AG04450 (cell line): Measurements from ENCODE around the gene ZNF714. TPM values are rescaled to one million over a fixed set of nuclear protein-coding genes. Genes with fewer than 3 reads are reported as not detected.
A peak's percentile ranks its signal among the peaks of the same experiment; 100 is the strongest.

ENCODE experiments used
- CTCF ChIA-PET: fragments of 300-600, 350-600 bp; formaldehyde crosslinking; extraction: SDS; loops from one replicate; lab custom pipeline; 2022; ENCODE audit warnings: antibody characterized with exemption, inconsistent platforms; lab: Charles Lee
- POLR2A ChIA-PET: fragments of 350-600 bp; formaldehyde crosslinking; extraction: SDS; loops from one replicate; lab custom pipeline; 2021; ENCODE audit warnings: antibody characterized with exemption, inconsistent platforms; lab: Yijun Ruan, JAX
- DNase-seq: peaks from one replicate; pipeline ENCODE4 v3.0.0-alpha.2; 2011; ENCODE audit warnings: low read depth, low spot score
- H3K27ac ChIP-seq: one replicate; pipeline ENCODE4 v1.5.1; 2012; ENCODE audit warnings: low read depth, low read length, control low read depth
- H3K27me3 ChIP-seq: one replicate; pipeline ENCODE4 v1.6.0; 2012; ENCODE audit warnings: low read length; ENCODE audit not compliant: control insufficient read depth, insufficient read depth
- H3K4me3 ChIP-seq: 2 replicates; pipeline ENCODE4 v1.5.1; 2011; ENCODE audit warnings: mild to moderate bottlenecking, low read depth, low read length, control low read depth
- H3K9me3 ChIP-seq: 2 replicates; pipeline ENCODE4 v1.5.1; 2012; ENCODE audit warnings: low read length; ENCODE audit not compliant: control insufficient read depth, insufficient read depth
- polyA plus RNA-seq: library from polyadenylated mRNA; depleted of rRNA; stranded (reverse); fragments of >200 nt; gene quantifications from 2 replicates; pipeline ENCODE4 v1.2.3, GENCODE V29; 2011
- TF ChIP-seq, protein P1 (sequence below): IDR thresholded peaks from 2 replicates; pipeline ENCODE4 v1.5.1; 2011; ENCODE audit warnings: low read depth, low read length, control low read depth, inconsistent platforms

The ZNF714 gene
- polyA plus RNA-seq, 1 experiment, result 9.8 TPM

DNA sequence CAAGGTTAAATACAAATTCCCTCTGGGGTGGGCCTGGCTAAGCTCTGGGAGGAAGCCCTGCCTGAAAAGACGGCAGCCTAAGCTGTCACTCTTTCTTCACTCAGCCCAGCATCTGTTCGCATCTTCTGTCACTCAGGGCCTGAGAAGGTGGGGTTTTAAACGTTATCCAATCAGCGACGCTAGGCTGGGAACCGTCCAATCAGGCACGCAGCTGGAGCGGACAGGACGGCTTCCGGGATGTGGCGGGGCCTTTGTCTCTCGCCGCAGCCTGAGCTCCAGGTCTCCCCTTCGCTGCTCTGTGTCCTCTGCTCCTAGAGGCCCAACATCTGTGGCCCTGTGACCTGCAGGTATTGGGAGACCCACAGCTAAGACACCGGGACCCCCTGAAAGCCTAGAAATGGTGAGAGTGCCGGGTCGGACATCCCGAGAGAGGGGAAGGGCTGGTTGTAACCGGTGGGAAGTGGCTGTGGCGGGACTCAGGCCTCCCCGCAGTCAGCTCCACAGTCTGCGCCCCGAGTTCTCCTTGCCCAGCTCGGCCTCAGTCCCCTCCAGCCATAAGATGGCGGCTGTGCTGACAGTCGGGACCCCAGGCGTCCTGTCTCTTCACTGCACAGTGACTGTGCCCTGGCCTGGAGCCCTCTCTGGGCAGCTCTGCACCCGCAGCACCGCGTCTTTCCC lies 59.9 kb downstream of the ZNF714 start, which contains the start of gene ZNF431:
Gene ZNF431, plus strand, starts transcription at position 254 of the 678 bp plus-strand sequence. Its CDS starts 144 bp downstream, at position 398.
- Histone ChIP-seq H3K4me3 (peak within 1 kb of the TSS; percentile 93), H3K27me3 (no peaks in the 10 kb centered on the region), H3K27ac (peak within 1 kb of the TSS; percentile 81), H3K9me3 (peaks cover 4% of the 10 kb centered on the region; the same call in 1 of the 2 replicates)
- peak; percentile 78 for DNase-seq
- POLR2A ChIA-PET, result interaction anchor here (0.6 to 0.9 kb wide), 6 partner anchors 60 to 1320 kb away, joined by 3 to 11 read pairs (median 4); partner anchors contain the start of genes ZNF430, ZNF506, ZNF714 and ZNF737
- TF ChIP-seq, protein P1, sequence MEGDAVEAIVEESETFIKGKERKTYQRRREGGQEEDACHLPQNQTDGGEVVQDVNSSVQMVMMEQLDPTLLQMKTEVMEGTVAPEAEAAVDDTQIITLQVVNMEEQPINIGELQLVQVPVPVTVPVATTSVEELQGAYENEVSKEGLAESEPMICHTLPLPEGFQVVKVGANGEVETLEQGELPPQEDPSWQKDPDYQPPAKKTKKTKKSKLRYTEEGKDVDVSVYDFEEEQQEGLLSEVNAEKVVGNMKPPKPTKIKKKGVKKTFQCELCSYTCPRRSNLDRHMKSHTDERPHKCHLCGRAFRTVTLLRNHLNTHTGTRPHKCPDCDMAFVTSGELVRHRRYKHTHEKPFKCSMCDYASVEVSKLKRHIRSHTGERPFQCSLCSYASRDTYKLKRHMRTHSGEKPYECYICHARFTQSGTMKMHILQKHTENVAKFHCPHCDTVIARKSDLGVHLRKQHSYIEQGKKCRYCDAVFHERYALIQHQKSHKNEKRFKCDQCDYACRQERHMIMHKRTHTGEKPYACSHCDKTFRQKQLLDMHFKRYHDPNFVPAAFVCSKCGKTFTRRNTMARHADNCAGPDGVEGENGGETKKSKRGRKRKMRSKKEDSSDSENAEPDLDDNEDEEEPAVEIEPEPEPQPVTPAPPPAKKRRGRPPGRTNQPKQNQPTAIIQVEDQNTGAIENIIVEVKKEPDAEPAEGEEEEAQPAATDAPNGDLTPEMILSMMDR, result no peak
- CTCF ChIA-PET, result interaction anchor here (0.6 to 0.9 kb wide), 2 partner anchors 32 to 1355 kb away, joined by 3 to 9 read pairs; no protein-coding TSS in a partner anchor

DNA sequence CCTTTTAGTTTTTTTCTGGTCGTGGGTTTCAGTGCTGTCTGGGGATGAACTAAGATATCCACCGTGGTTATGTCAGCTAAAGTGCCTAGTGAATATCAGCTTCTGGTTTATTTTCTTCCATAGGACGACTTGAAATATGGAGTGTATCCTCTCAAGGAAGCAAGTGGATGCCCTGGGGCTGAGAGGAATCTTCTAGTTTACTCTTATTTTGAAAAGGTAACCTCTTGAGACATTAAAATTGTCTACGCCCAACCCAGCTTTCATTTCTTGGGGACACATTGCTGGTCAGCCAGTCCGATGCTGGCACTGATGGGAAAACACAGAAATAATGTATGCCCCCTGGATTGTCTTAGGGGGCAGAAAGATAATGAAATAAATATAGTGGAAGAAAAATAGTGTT lies 61.4 kb downstream of the ZNF714 start:
- Histone ChIP-seq H3K27me3 (no peaks in the 10 kb centered on the region), H3K9me3 (peaks cover 7% of the 10 kb centered on the region), H3K4me3 (no peak overlapping the region), H3K27ac (no peak overlapping the region)
- ChIA-PET CTCF (no interaction called here), POLR2A (no interaction called here)
- no peak for DNase-seq
- TF ChIP-seq, protein P1, result no peak

DNA sequence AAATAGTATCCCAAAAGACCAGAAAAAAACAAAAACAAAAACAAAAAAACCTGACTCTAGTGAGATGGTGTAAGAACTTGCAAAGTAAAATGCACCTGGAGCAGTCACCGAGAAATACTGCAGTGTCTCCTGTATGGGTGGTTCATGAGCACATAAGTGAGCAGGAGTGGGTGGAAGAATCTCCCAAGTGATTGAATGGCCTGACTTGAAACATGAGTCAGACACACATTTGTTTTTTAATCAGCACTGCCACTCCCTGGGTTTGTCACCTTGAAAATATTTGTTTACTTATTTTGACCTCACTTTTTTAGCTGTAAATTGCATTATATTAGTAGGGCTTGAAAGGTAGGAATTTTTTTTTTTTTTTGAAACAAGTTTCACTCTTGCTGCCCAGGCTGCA lies 61.9 kb downstream of the ZNF714 start:
- no peak for DNase-seq
- no peak overlapping the region for H3K4me3 ChIP-seq
- H3K27ac ChIP-seq, result no peak overlapping the region
- ChIA-PET POLR2A (no interaction called here), CTCF (no interaction called here)
- H3K27me3 ChIP-seq, result no peaks in the 10 kb centered on the region
- TF ChIP-seq, protein P1, result no peak
- peaks cover 7% of the 10 kb centered on the region for H3K9me3 ChIP-seq

DNA sequence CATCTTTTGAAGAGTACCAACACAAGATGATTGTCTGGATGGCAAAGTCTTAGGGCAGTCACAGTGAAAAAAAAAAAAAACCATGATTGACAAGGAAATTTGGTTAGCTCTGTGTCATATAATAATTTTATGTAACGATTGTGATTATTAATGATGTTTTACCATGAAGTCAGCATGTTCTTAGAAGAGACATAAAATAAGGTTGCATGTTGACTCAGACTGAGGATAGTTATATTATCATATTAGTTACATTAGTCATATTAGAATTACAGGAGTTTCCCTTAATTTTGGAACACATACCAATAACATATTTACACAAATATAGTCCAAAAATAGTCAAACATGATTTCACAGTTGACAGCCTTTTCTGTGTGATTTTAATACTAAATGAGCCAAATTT lies 65.5 kb downstream of the ZNF714 start:
- TF ChIP-seq, protein P1, result no peak
- CTCF ChIA-PET, result no interaction called here

DNA sequence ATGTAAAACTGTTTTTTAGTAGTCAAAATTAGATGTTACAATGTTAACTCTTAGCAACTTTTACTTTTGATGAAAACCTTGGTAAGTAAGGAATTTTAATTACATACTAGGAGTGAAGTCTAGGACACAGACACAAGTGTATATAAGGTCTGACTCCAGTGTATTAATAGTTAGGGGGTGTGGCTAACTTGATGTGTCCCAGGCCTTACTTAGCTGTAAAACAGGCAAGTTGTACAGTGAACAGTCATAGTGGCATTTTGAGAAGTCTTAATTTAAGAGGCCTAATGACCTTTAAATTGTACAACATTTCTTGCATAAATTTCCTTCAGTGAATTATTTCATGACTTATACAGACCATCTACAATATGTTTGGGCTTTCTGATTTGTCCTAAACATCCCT lies 66.7 kb downstream of the ZNF714 start:
- no peak overlapping the region for H3K27ac ChIP-seq
- H3K9me3 ChIP-seq, result peaks cover 7% of the 10 kb centered on the region
- CTCF ChIA-PET, result no interaction called here
- H3K27me3 ChIP-seq, result no peaks in the 10 kb centered on the region
- no peak overlapping the region for H3K4me3 ChIP-seq
- TF ChIP-seq, protein P1, result no peak
- DNase-seq, result no peak
- POLR2A ChIA-PET, result no interaction called here

More for the DNA sequence above, 65.5 kb downstream of the ZNF714 start:
- POLR2A ChIA-PET, result no interaction called here
- no peak overlapping the region for H3K4me3 ChIP-seq
- no peak for DNase-seq
- peaks cover 7% of the 10 kb centered on the region for H3K9me3 ChIP-seq
- H3K27me3 ChIP-seq, result no peaks in the 10 kb centered on the region
- H3K27ac ChIP-seq, result no peak overlapping the region
